ENCODE measurements around the gene EPB41.

DNA sequence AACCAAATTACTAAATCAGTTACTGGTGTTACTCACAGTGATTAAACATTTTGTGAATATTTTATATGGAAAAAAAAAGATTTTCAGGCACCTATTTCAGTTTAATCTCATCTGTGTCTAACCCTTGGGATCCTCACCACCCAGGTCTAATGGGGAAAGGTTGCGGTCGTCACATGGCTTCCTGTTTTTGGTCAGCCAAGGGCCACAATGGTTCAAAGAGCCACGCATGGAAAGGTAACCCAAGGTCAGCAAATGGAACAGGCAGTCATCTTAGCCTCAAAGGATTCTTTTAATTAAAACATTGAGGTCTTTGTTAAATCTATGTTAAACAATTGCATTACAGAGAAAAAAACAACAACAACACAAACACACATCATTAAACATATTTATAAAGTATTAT lies 245.4 kb downstream of the EPB41 start:
- TF ChIP-seq TAF1 (IDR thresholded peaks at IDR 0.05; ENCODE audit: borderline replicate concordance, insufficient read depth, low read length), result no peak
- TF ChIP-seq POLR2AphosphoS5 (IDR thresholded peaks at IDR 0.05; ENCODE audit: low read depth, low read length), result no peak
- TF ChIP-seq SIN3A (IDR thresholded peaks at IDR 0.05; ENCODE audit: borderline replicate concordance, insufficient read depth, low read length), result no peak
- TF ChIP-seq, protein P1, sequence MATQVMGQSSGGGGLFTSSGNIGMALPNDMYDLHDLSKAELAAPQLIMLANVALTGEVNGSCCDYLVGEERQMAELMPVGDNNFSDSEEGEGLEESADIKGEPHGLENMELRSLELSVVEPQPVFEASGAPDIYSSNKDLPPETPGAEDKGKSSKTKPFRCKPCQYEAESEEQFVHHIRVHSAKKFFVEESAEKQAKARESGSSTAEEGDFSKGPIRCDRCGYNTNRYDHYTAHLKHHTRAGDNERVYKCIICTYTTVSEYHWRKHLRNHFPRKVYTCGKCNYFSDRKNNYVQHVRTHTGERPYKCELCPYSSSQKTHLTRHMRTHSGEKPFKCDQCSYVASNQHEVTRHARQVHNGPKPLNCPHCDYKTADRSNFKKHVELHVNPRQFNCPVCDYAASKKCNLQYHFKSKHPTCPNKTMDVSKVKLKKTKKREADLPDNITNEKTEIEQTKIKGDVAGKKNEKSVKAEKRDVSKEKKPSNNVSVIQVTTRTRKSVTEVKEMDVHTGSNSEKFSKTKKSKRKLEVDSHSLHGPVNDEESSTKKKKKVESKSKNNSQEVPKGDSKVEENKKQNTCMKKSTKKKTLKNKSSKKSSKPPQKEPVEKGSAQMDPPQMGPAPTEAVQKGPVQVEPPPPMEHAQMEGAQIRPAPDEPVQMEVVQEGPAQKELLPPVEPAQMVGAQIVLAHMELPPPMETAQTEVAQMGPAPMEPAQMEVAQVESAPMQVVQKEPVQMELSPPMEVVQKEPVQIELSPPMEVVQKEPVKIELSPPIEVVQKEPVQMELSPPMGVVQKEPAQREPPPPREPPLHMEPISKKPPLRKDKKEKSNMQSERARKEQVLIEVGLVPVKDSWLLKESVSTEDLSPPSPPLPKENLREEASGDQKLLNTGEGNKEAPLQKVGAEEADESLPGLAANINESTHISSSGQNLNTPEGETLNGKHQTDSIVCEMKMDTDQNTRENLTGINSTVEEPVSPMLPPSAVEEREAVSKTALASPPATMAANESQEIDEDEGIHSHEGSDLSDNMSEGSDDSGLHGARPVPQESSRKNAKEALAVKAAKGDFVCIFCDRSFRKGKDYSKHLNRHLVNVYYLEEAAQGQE (IDR thresholded peaks at IDR 0.05; ENCODE audit: insufficient read depth in 1 of 2, low read depth in 2 of 2, low read length in 2 of 2), result no peak
